Heart right ventricle (tissue), 16 donors: ENCODE data around the gene SCT. TPM values are rescaled to one million over a fixed set of nuclear protein-coding genes. Genes with fewer than 3 reads are reported as not detected.

ENCODE experiments used
- ATAC-seq, 8 donors: fragments of 200-7000 bp; cut with Tn5 transposase; one replicate each; pipeline ENCODE4 v1.9.1; 2020; ENCODE audit warnings: mild to moderate bottlenecking in 8 of 8, moderate library complexity in 8 of 8, moderate number of reproducible peaks in 1 of 8
- DNase-seq, 2 donors: peaks; one replicate each; pipeline ENCODE4 v3.0.0-alpha.2; 2020
- H3K27ac ChIP-seq, 10 donors: fragments of 200-600 bp; sonication (generic) in 2 of 10; one replicate each; pipeline versions ENCODE4 v1.5.0 to v1.8.0; 2020 to 2022; ENCODE audit warnings: mild to moderate bottlenecking in 3 of 10
- H3K27me3 ChIP-seq, 7 donors: fragments of 200-600 bp; one replicate each; pipeline ENCODE4 v1.8.0; 2021 to 2022; ENCODE audit warnings: mild to moderate bottlenecking in 2 of 7
- H3K36me3 ChIP-seq, 9 donors: fragments of 200-600 bp; sonication (generic) in 1 of 9; one replicate each; pipeline versions ENCODE4 v1.5.0 to v1.8.0; 2020 to 2022; ENCODE audit warnings: mild to moderate bottlenecking in 2 of 9
- H3K4me1 ChIP-seq, 9 donors: fragments of 200-600 bp; sonication (generic) in 1 of 9; one replicate each; pipeline versions ENCODE4 v1.5.0 to v1.8.0; 2020 to 2022; ENCODE audit warnings: mild to moderate bottlenecking in 4 of 9
- H3K4me3 ChIP-seq, 10 donors: fragments of 200-600 bp; sonication (generic) in 2 of 10; one replicate each; pipeline versions ENCODE4 v1.5.0 to v1.8.0; 2020 to 2022; ENCODE audit warnings: mild to moderate bottlenecking in 7 of 10, moderate library complexity in 2 of 10
- H3K9me3 ChIP-seq, 11 donors: fragments of 200-600 bp in 10 of 11; sonication (generic) in 2 of 11; one replicate each; pipeline versions ENCODE4 v1.5.0 to v1.8.0; 2013 to 2022; ENCODE audit warnings: mild to moderate bottlenecking in 2 of 11, control low read depth in 1 of 11, moderate library complexity in 1 of 11
- WGBS, 2 donors: extraction: QIAGEN DNeasy Blood & Tissue Kit; methylation state at CpG; one replicate each; pipeline ENCODE4 v1.1.7; 2013; ENCODE audit warnings: inconsistent platforms in 1 of 2; 5-methylcytosine and 5-hydroxymethylcytosine counted together
- intact Hi-C, 10 donors: fragments of 100-400 bp; cut with DNase I; formaldehyde crosslinking; loops; one replicate each; pipeline versions ENCODE4 v1.11.1 to v1.14.2; 2022
- polyA plus RNA-seq, 2 donors: library from polyadenylated mRNA; stranded (reverse); fragments of 200-250 nt; gene quantifications; one replicate each; pipeline ENCODE4 v1.2.3, GENCODE V29; 2013
- total RNA-seq, 10 donors: library from RNA; stranded (reverse); fragmentation: NEBNext Ultra II Directional in 3 of 10; extraction: Animal tissue kit (Norgen Biotek cat#: 25700) in 3 of 10; gene quantifications; one replicate each; pipeline versions ENCODE4 v1.2.1 to v1.2.4, GENCODE V29; 2021 to 2023
- TF ChIP-seq, protein P1 (sequence below), 9 donors: fragments of 200-600 bp; sonication (generic) in 2 of 9; IDR thresholded peaks; one replicate each; pipeline versions ENCODE4 v1.5.0 to v1.8.0; 2021 to 2022; ENCODE audit warnings: antibody characterized with exemption in 9 of 9, mild to moderate bottlenecking in 5 of 9, moderate library complexity in 1 of 9
- donor health status: Arrhythmogenic right ventricular cardiomyopathy.
- donor health status: ischemic (EF 13 %, LVEDD 7.1; RV severe dilation, severe dysfunction).
- donor health status: healthy with polysubstance abuse.
- donor health status: DM: no; HTN: yes; CAD: no.
- donor health status: DM: no; HTN: no; CAD: no.
- donor health status: ischemic (EF 25% LVEDD 6.9; RV normal size, moderate dysfunction).
- donor health status: ischemic (EF 25% LVEDD 5.7; RV mildly dilated, moderate dysfunction).
- donor health status: healthy.
- donor health status: DM: yes; HTN: yes; CAD: no.
- donor health status: Ischemic cardiomyopathy.
- donor health status: ischemic (EF 35%, LVEDD 5.7; RV mildly dilated, moderate dysfunction).
- donor health status: nonischemic (EF 11% LVEDD 7.7; RV severe dilation, severe dysfunction).
- donor health status: DM: yes; HTN: yes; CAD: no.
- donor health status: PGD.
- donor health status: ischemic (EF 29% LVEDD 5.4; RV normal size, mild dysfunction).
- donor health status: nonischemic (EF 23%, LVEDD 6.1; RV moderate dilation, normal function).

The SCT gene
- total and polyA plus RNA-seq, 12 donors: 0.64 to 2.0 (median 1.00) TPM; not detected in 8

DNA sequence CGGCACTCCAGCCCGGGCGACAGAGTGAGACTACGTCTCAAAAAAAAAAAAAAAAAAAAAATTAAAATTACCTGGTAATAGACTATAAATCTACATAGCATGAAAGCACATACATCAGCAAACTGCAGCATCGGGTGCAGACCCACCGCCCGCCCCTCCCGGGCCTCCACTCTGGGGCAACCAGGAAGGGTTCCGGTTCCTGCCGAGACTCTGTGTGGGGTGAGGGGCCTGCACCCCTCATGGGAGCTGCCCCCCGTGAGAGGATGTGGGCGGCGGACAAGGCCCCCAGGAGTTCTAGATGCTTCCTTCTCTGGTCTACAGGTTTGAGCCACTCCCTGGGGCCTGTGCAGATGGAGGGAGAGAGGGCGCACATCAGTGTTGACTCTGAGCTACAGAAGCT lies 19.2 kb upstream of the SCT start:
- H3K4me3 ChIP-seq: no peak overlapping the region
- peaks cover 0 to under 1% (median 0%) of the 10 kb centered on the region in 7 donors for H3K27me3 ChIP-seq
- TF ChIP-seq, protein P1, sequence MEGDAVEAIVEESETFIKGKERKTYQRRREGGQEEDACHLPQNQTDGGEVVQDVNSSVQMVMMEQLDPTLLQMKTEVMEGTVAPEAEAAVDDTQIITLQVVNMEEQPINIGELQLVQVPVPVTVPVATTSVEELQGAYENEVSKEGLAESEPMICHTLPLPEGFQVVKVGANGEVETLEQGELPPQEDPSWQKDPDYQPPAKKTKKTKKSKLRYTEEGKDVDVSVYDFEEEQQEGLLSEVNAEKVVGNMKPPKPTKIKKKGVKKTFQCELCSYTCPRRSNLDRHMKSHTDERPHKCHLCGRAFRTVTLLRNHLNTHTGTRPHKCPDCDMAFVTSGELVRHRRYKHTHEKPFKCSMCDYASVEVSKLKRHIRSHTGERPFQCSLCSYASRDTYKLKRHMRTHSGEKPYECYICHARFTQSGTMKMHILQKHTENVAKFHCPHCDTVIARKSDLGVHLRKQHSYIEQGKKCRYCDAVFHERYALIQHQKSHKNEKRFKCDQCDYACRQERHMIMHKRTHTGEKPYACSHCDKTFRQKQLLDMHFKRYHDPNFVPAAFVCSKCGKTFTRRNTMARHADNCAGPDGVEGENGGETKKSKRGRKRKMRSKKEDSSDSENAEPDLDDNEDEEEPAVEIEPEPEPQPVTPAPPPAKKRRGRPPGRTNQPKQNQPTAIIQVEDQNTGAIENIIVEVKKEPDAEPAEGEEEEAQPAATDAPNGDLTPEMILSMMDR (IDR thresholded peaks at IDR 0.05): no peak
- DNase-seq (no peak), ATAC-seq (no peak)
- WGBS, 2 donors: 86 to 89% methylated on average over 13 to 14 of the region's 14 CpGs
- H3K9me3 ChIP-seq: no peaks in the 10 kb centered on the region
- intact Hi-C loops: no loop called here
- H3K4me1 ChIP-seq: no peaks in the 10 kb centered on the region
- no peak overlapping the region for H3K27ac ChIP-seq
- peaks cover 0 to 72% (median 6%) of the 10 kb centered on the region in 9 donors for H3K36me3 ChIP-seq

DNA sequence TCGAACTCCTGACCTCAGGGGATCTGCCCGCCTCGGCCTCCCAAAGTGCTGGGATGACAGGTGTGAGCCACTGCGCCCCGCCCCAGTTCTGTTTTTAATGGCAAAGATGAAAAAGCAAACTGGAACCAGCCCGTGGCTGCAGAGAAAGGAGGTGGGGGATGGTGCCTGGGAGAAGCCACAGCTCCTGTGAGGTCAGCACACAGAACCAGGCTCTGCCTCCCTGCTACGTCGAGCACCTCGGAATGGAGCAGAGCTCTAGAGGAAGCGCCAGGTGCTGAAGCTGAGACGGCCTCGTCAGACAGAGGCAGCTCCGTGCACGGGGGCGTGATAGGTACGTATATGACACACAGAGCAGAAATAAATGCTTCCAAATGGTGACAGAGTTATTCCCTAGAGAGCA lies 18.6 kb upstream of the SCT start:
- intact Hi-C loops: no loop called here

DNA sequence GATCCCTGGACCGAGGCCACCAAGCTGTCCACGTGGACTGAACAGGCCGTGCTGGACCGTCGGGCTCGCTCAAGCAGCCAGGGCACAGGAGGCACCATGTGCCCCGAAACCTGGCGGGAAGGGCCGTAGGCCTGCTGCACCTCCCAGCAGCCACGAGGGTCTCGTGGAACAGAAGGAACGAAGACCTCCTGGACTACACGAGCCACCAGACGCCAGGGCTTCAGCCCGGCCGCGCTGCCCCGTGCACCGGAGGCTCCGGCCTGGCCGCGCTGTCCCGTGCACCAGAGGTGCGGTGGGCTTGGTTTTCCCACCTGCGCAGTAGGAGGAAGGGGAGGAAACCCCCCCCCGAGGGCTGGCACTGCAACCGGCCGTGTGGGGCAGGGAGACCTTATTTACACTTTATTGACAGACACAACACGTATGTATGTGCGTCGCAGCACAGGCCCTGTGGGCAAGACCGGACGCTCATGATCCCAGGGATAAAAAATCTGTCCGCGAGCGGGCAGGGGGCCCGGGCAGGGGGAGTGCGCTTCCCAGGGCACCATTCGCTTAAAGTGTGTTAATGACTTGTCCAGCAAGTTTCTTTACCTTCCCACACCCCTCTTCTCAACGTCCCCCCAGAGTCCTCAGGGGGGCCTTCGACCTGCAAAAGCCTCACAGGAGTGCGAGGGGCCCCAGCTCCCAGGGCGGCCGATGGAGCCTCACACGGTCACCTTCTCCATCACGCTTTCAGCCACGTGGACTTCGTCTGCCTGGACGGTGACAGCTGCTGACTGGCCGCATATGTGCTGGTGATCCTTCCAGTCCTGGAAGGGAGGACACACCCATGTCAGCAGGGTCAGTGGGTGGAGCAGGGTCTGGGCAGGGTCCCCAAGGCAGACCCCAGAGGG lies 17.1 kb upstream of the SCT start:
- Histone ChIP-seq H3K4me1 (peaks cover 2 to 13% (median 2%) of the 10 kb centered on the region in 9 donors), H3K9me3 (no peaks in the 10 kb centered on the region), H3K4me3 (no peak overlapping the region), H3K27ac (no peak overlapping the region), H3K27me3 (peaks cover 3 to 20% (median 14%) of the 10 kb centered on the region in 7 donors), H3K36me3 (peaks cover 0 to 52% (median 6%) of the 10 kb centered on the region in 9 donors)
- ATAC-seq (no peak), DNase-seq (no peak)
- TF ChIP-seq, protein P1 (IDR thresholded peaks at IDR 0.05): no peak
- WGBS, 2 donors: 86 to 87% methylated on average over 49 to 50 of the region's 50 CpGs
- intact Hi-C loops: no loop called here

More for the DNA sequence above, 18.6 kb upstream of the SCT start:
- H3K27me3 ChIP-seq: peaks cover 0 to 7% (median under 1%) of the 10 kb centered on the region in 7 donors
- H3K36me3 ChIP-seq: peaks cover 0 to 65% (median 6%) of the 10 kb centered on the region in 9 donors
- H3K9me3 ChIP-seq: no peaks in the 10 kb centered on the region
- 88 to 90% methylated on average over 16 of the region's 16 CpGs for WGBS, 2 donors
- TF ChIP-seq, protein P1 (IDR thresholded peaks at IDR 0.05): no peak
- no peak for ATAC-seq
- no peak for DNase-seq
- no peak overlapping the region for H3K4me3 ChIP-seq
- no peak overlapping the region for H3K27ac ChIP-seq
- H3K4me1 ChIP-seq: peaks cover 0 to 7% (median 0%) of the 10 kb centered on the region in 9 donors

DNA sequence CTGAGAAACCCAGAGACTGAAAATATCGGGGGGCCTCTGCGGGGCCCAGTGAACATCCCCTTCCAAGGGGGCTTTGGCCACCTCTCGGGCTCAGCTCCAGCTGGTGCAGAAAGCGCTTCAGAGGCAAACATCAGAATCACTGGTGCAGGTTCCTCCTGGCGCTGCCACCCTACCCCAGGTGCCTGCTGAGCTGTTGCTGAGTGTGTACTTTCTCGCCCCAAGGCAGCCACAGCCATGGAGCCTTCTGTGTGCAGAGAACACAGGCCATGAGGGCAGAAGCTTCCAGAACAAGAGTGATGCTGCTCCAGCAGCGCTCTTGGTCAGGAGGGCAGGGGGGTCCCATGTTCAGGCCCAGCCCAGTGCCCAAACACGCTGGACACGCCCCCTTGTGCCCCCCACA lies 16.4 kb upstream of the SCT start:
- WGBS, 2 donors: 92 to 99% methylated on average over 9 of the region's 9 CpGs
- H3K36me3 ChIP-seq: peaks cover 0 to 45% (median 6%) of the 10 kb centered on the region in 9 donors
- DNase-seq (no peak), ATAC-seq (no peak)
- H3K4me1 ChIP-seq: peaks cover 3 to 17% (median 10%) of the 10 kb centered on the region in 9 donors
- TF ChIP-seq, protein P1 (IDR thresholded peaks at IDR 0.05): no peak
- peaks cover 9 to 28% (median 21%) of the 10 kb centered on the region in 7 donors for H3K27me3 ChIP-seq
- no peak overlapping the region for H3K4me3 ChIP-seq
- H3K27ac ChIP-seq: no peak overlapping the region
- intact Hi-C loops: no loop called here
- H3K9me3 ChIP-seq: no peaks in the 10 kb centered on the region
